Lower lobe of right lung (tissue), 2 donors: Measurements from ENCODE around the gene NTN4. TPM values are rescaled to one million over a fixed set of nuclear protein-coding genes. Genes with fewer than 3 reads are reported as not detected.
A peak's percentile ranks its signal among the peaks of the same experiment; 100 is the strongest.

Experiments used
- ATAC-seq, 2 donors: fragments of 200-7000 bp; cut with Tn5 transposase; one replicate each; pipeline ENCODE4 v1.9.1; 2020 to 2022; ENCODE audit warnings: mild to moderate bottlenecking in 2 of 2, moderate library complexity in 2 of 2
- DNase-seq: peaks from one replicate; pipeline ENCODE4 v3.0.0-alpha.2; 2020
- H3K27ac ChIP-seq: fragments of 200-600 bp; one replicate; pipeline ENCODE4 v1.8.0; 2022
- H3K27me3 ChIP-seq: fragments of 200-600 bp; one replicate; pipeline ENCODE4 v1.8.0; 2022; ENCODE audit warnings: low read depth
- H3K36me3 ChIP-seq: fragments of 200-600 bp; one replicate; pipeline ENCODE4 v1.8.0; 2022; ENCODE audit warnings: mild to moderate bottlenecking
- H3K4me1 ChIP-seq: fragments of 200-600 bp; one replicate; pipeline ENCODE4 v1.8.0; 2022
- H3K4me3 ChIP-seq: fragments of 200-600 bp; one replicate; pipeline ENCODE4 v1.8.0; 2022; ENCODE audit warnings: mild to moderate bottlenecking
- H3K9me3 ChIP-seq: fragments of 200-600 bp; one replicate; pipeline ENCODE4 v1.8.0; 2022
- CTCF ChIP-seq: fragments of 200-600 bp; IDR thresholded peaks from one replicate; pipeline ENCODE4 v1.8.0; 2022; ENCODE audit warnings: antibody characterized with exemption, mild to moderate bottlenecking
- intact Hi-C: fragments of 100-400 bp; cut with DNase I; formaldehyde crosslinking; loops from one replicate; pipeline ENCODE4 v1.11.0; 2022
- long read RNA-seq: library from polyadenylated mRNA; unstranded; transcript quantifications from one replicate; pipeline ENCODE4 v2.0.0, GENCODE V29; 2021
- total RNA-seq: library from RNA; stranded (reverse); fragmentation: NEBNext Ultra II Directional; extraction: Animal tissue kit (Norgen Biotek cat#: 25700); gene quantifications from one replicate; pipeline ENCODE4 v1.2.1, GENCODE V29; 2021
- donor health status: DM: no; HTN: yes; CAD: no; lungs with severe emphysema.

Gene NTN4
- 140 TPM for total RNA-seq
- long read RNA-seq, transcript NTN4-201 (10 exons, 3,615 nt): major isoform, 365 of 487 reads
- long read RNA-seq, partial matches to known transcripts: 53 of 487 reads
- long read RNA-seq, other reads (novel, unspliced or antisense): 68 of 487 reads

DNA sequence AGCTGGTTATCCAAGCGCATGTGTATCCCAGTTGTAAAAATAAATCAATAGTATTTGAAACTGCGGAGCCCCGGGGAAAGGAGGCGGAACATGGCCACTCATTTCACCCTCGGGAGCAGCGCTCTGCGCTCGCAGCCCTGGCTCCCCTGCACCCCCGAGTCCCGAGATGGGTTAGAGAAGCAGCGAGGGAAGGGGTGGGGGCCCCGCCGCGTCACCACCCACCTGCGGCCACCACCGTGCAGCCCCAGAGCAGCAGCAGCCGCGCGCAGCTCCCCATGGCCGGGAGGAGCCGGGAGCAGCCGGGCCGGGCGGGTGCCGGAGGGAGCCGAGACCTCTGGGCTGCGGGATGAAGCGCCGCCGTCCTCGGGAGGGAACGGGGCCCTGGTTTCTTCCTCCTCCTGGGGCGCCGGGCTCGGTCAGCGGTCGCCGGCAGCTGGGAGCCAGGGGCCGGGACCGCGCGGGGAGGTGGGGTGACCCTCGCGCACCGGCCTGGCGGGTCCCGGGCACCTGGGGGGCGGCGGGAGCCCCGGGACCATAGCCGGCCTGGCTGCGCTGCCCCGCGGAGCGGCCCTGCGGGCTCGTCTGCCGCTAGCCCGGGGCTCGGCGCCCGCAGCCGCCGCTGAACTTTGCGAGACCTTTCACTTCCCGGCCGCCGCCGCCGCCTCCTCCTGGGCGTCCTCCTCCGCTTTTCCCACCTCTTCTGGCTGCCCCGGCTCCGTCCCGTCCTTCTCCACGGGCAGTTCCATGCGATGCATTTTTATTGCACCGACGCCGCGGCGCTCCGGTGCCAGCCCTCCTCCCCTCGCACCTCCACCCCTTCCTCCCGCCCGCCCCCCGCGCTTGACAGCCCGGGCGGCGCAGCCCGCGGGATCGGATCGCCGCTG, at the start of gene NTN4:
Gene NTN4, minus strand, starts transcription at position 732 of the 884 bp plus-strand sequence. Its CDS starts 455 bp downstream, at position 277.
- no peaks in the 10 kb centered on the region for H3K36me3 ChIP-seq
- peaks cover 32% of the 10 kb centered on the region for H3K4me1 ChIP-seq
- H3K9me3 ChIP-seq: no peaks in the 10 kb centered on the region
- DNase-seq (peak; percentile 65), ATAC-seq (peak; percentile 65 to 72)
- TF ChIP-seq CTCF: no peak
- H3K4me3 ChIP-seq: peak within 1 kb of the TSS; percentile 66
- peaks cover 8% of the 10 kb centered on the region for H3K27me3 ChIP-seq
- H3K27ac ChIP-seq: peak within 1 kb of the TSS; percentile 82
- intact Hi-C loops: no loop called here

DNA sequence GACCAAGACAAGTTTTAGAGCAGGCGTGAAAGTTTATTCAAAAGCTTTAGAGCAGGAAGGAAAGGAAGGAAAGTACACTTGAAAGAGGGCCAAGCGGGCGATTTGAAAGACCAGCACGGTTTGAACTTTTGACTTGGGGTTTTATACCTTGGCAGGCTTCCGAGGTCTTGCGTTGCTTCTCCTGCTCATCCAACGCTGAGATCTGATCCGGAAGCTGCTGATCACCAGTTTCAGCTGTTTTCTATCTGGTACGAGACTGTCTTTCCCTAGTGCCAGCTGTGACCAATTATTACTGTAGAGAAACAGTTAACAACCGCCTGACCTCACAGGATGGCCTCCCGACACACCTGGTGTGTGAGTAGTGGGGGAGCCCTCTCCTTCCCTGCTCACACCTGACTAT, 47.6 kb upstream of the NTN4 start:
- no peak for TF ChIP-seq CTCF
- ATAC-seq: peak; percentile 40 to 60

DNA sequence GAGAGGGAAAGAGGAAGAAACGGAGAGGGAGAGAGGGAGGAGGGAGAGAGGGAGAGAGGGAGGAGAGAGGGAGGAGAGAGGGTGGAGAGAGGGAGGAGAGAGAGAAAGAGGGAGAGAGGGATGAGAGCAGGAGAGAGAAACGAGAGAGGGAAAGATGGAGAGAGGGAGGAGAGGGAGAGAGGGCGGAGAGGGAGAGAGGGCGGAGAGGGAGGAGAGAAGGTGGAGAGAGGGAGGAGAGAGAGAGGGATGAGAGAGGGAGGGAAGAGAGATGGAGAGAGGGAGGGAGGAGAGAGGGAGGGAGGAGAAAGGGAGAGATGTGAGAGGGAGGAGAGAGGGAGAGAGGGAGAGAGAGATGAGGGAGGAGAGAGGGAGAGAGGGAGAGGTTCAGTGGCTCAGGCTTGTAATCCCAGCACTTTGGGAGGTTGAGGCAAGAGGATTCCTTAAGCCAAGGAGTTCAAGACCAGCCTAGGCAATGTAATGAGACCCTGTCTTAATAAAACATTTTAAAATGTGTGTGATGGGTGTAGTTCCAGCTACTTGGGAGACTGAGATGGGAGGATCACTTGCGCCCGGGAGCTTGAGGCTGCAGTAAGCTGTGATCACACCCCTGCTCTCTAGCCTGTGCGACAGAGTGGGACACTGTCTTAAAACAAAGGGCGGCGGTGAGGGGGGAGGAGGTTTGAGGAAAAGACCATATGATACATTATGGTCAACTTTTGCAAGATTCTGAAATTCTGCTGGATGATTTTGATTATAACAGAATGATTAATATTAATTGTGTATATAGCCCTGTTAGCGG, 46.9 kb upstream of the NTN4 start:
- H3K27ac ChIP-seq: no peak overlapping the region
- H3K27me3 ChIP-seq: no peaks in the 10 kb centered on the region
- DNase-seq: no peak

More for the DNA sequence above, 47.6 kb upstream of the NTN4 start:
- DNase-seq: no peak
- Histone ChIP-seq H3K4me1 (peaks cover 17% of the 10 kb centered on the region), H3K36me3 (no peaks in the 10 kb centered on the region), H3K27me3 (no peaks in the 10 kb centered on the region), H3K4me3 (peak overlapping the region; percentile 25), H3K27ac (no peak overlapping the region), H3K9me3 (no peaks in the 10 kb centered on the region)
- intact Hi-C loops: no loop called here

GRCh38 chr12:95836630-95837239, 46.2 kb upstream of the NTN4 start:
- Histone ChIP-seq H3K27ac (no peak overlapping the region), H3K4me3 (no peak overlapping the region), H3K27me3 (no peaks in the 10 kb centered on the region), H3K36me3 (no peaks in the 10 kb centered on the region), H3K4me1 (peaks cover 17% of the 10 kb centered on the region), H3K9me3 (no peaks in the 10 kb centered on the region)
- intact Hi-C loops: no loop called here
- ATAC-seq (peak; percentile 92 to 93), DNase-seq (no peak)
- no peak for TF ChIP-seq CTCF

More for the DNA sequence above, 46.9 kb upstream of the NTN4 start:
- Histone ChIP-seq H3K36me3 (no peaks in the 10 kb centered on the region), H3K4me3 (peak overlapping the region; percentile 25), H3K9me3 (no peaks in the 10 kb centered on the region), H3K4me1 (peaks cover 17% of the 10 kb centered on the region)
- no peak for TF ChIP-seq CTCF
- ATAC-seq: peak; percentile 38 to 59
- intact Hi-C loops: no loop called here

GRCh38 chr12:95836185-95836609, 45.6 kb upstream of the NTN4 start:
- no peaks in the 10 kb centered on the region for H3K36me3 ChIP-seq
- H3K27ac ChIP-seq: no peak overlapping the region
- no peak for DNase-seq
- no peaks in the 10 kb centered on the region for H3K27me3 ChIP-seq
- H3K4me1 ChIP-seq: peaks cover 17% of the 10 kb centered on the region
- intact Hi-C loops: no loop called here
- no peak overlapping the region for H3K4me3 ChIP-seq
- TF ChIP-seq CTCF: no peak
- H3K9me3 ChIP-seq: no peaks in the 10 kb centered on the region
- ATAC-seq: peak; percentile 48 to 79
